ENCODE measurements around the gene NPAS2. TPM values are rescaled to one million over a fixed set of nuclear protein-coding genes. Genes with fewer than 3 reads are reported as not detected.

Gene NPAS2
- total RNA-seq, 1 donor from 2014 or later: 5.5 TPM

- Histone ChIP-seq H4K20me1 (ENCODE audit: insufficient read depth, low read length) (no peaks in the 10 kb centered on the region), H3K27me3 (ENCODE audit: insufficient read depth, low read length) (no peaks in the 10 kb centered on the region), H3K4me2 (ENCODE audit: low read length) (no peak overlapping the region), H3K4me1 (ENCODE audit: insufficient read depth, low read length) (no peaks in the 10 kb centered on the region), H3K9me3 (ENCODE audit: insufficient read depth, low read depth, low read length) (no peaks in the 10 kb centered on the region), H3K36me3 (ENCODE audit: insufficient read depth, low read length) (no peaks in the 10 kb centered on the region), H3K79me2 (ENCODE audit: insufficient read depth, low read length) (no peaks in the 10 kb centered on the region), H2AFZ (ENCODE audit: low read depth, low read length) (no peak overlapping the region), H3K27ac (ENCODE audit: low read depth, low read length) (no peak overlapping the region), H3K9ac (ENCODE audit: low read length) (no peak overlapping the region), H3K4me3 (ENCODE audit: insufficient read depth, low read depth, low read length) (no peak overlapping the region)
- Mint-ChIP-seq H3K9me3 (ENCODE audit: unreplicated experiment) (peaks cover 2% of the 10 kb centered on the region), H3K27ac (ENCODE audit: unreplicated experiment) (no peak overlapping the region), H3K27me3 (ENCODE audit: low read depth, unreplicated experiment) (no peaks in the 10 kb centered on the region), H3K4me3 (ENCODE audit: unreplicated experiment) (no peak overlapping the region), H3K4me1 (ENCODE audit: low read depth, unreplicated experiment) (no peaks in the 10 kb centered on the region), H3K36me3 (ENCODE audit: low read depth, unreplicated experiment) (peaks cover 2% of the 10 kb centered on the region)
- no peak for DNase-seq (ENCODE audit: low read depth)
- FAIRE-seq: no peak
- TF ChIP-seq EZH2 (IDR thresholded peaks at IDR 0.05; ENCODE audit: insufficient read depth, low read length): no peak
- no peak for TF ChIP-seq CTCF (IDR thresholded peaks at IDR 0.05; ENCODE audit: insufficient read depth, low read depth, low read length)
These were observed 207.9 kb downstream of the NPAS2 start for GRCh38 chr2:101027852-101028251.

GRCh38 chr2:101030866-101031554 lies 211.1 kb downstream of the NPAS2 start:
- H3K36me3 Mint-ChIP-seq (ENCODE audit: low read depth, unreplicated experiment): peaks cover 2% of the 10 kb centered on the region
- Histone ChIP-seq H3K27ac (ENCODE audit: low read depth, low read length) (no peak overlapping the region), H3K36me3 (ENCODE audit: insufficient read depth, low read length) (no peaks in the 10 kb centered on the region), H2AFZ (ENCODE audit: low read depth, low read length) (no peak overlapping the region), H3K9me3 (ENCODE audit: insufficient read depth, low read depth, low read length) (no peaks in the 10 kb centered on the region), H3K9ac (ENCODE audit: low read length) (no peak overlapping the region), H3K4me2 (ENCODE audit: low read length) (no peak overlapping the region), H4K20me1 (ENCODE audit: insufficient read depth, low read length) (no peaks in the 10 kb centered on the region), H3K79me2 (ENCODE audit: insufficient read depth, low read length) (no peaks in the 10 kb centered on the region), H3K27me3 (ENCODE audit: insufficient read depth, low read length) (no peaks in the 10 kb centered on the region), H3K4me1 (ENCODE audit: insufficient read depth, low read length) (no peaks in the 10 kb centered on the region), H3K4me3 (ENCODE audit: insufficient read depth, low read depth, low read length) (no peak overlapping the region)
- DNase-seq (ENCODE audit: low read depth): no peak
- H3K9me3 Mint-ChIP-seq (ENCODE audit: unreplicated experiment): peaks cover 2% of the 10 kb centered on the region
- H3K4me1 Mint-ChIP-seq (ENCODE audit: low read depth, unreplicated experiment): no peaks in the 10 kb centered on the region
- TF ChIP-seq CTCF (IDR thresholded peaks at IDR 0.05; ENCODE audit: insufficient read depth, low read depth, low read length): no peak
- no peak for TF ChIP-seq EZH2 (IDR thresholded peaks at IDR 0.05; ENCODE audit: insufficient read depth, low read length)
- no peak overlapping the region for H3K4me3 Mint-ChIP-seq (ENCODE audit: unreplicated experiment)
- no peak overlapping the region for H3K27ac Mint-ChIP-seq (ENCODE audit: unreplicated experiment)
- FAIRE-seq: no peak
- H3K27me3 Mint-ChIP-seq (ENCODE audit: low read depth, unreplicated experiment): peaks cover 2% of the 10 kb centered on the region

- H3K79me2 ChIP-seq (ENCODE audit: insufficient read depth, low read length): no peaks in the 10 kb centered on the region
- H3K27ac Mint-ChIP-seq (ENCODE audit: unreplicated experiment): no peak overlapping the region
- no peak for FAIRE-seq
These were observed 212.3 kb downstream of the NPAS2 start for GRCh38 chr2:101032084-101032776.

More at GRCh38 chr2:101032084-101032776, 212.3 kb downstream of the NPAS2 start:
- peaks cover 2% of the 10 kb centered on the region for H3K9me3 Mint-ChIP-seq (ENCODE audit: unreplicated experiment)
- H4K20me1 ChIP-seq (ENCODE audit: insufficient read depth, low read length): no peaks in the 10 kb centered on the region
- no peak overlapping the region for H2AFZ ChIP-seq (ENCODE audit: low read depth, low read length)
- no peak overlapping the region for H3K4me3 ChIP-seq (ENCODE audit: insufficient read depth, low read depth, low read length)
- no peaks in the 10 kb centered on the region for H3K36me3 ChIP-seq (ENCODE audit: insufficient read depth, low read length)
- H3K27me3 Mint-ChIP-seq (ENCODE audit: low read depth, unreplicated experiment): peaks cover 2% of the 10 kb centered on the region
- peaks cover 2% of the 10 kb centered on the region for H3K36me3 Mint-ChIP-seq (ENCODE audit: low read depth, unreplicated experiment)
- H3K4me1 ChIP-seq (ENCODE audit: insufficient read depth, low read length): no peaks in the 10 kb centered on the region
- no peaks in the 10 kb centered on the region for H3K27me3 ChIP-seq (ENCODE audit: insufficient read depth, low read length)
- no peak overlapping the region for H3K4me3 Mint-ChIP-seq (ENCODE audit: unreplicated experiment)
- no peak for DNase-seq (ENCODE audit: low read depth)
- no peaks in the 10 kb centered on the region for H3K9me3 ChIP-seq (ENCODE audit: insufficient read depth, low read depth, low read length)
- TF ChIP-seq CTCF (IDR thresholded peaks at IDR 0.05; ENCODE audit: insufficient read depth, low read depth, low read length): no peak
- TF ChIP-seq EZH2 (IDR thresholded peaks at IDR 0.05; ENCODE audit: insufficient read depth, low read length): no peak
- H3K4me2 ChIP-seq (ENCODE audit: low read length): no peak overlapping the region
- no peak overlapping the region for H3K27ac ChIP-seq (ENCODE audit: low read depth, low read length)
- H3K4me1 Mint-ChIP-seq (ENCODE audit: low read depth, unreplicated experiment): no peaks in the 10 kb centered on the region
- H3K9ac ChIP-seq (ENCODE audit: low read length): no peak overlapping the region

All from astrocyte (in vitro differentiated cells and primary cell).